Cerebellar nuclear complex (tissue), 1 donor: ENCODE measurements around the gene TOMM40.
A peak's percentile ranks its signal among the peaks of the same experiment; 100 is the strongest.
"Not testable (repeated sequence)": the region's sequence is repeated elsewhere in the genome, so short reads cannot be mapped to it uniquely, and the experiment has no call there.

ENCODE experiments used
- DNase-seq, 2 experiments: peaks; one replicate each; lab custom pipeline; 2025; lab: John Stamatoyannopoulos, UW

The TOMM40 gene

GRCh38 chr19:44891016-44891882 is at the start of gene TOMM40:
Gene TOMM40, plus strand, starts transcription at chr19:44891254. Its CDS starts 162 bp downstream, at chr19:44891416.
- peak in 1 of 2 experiments; percentile 99 for DNase-seq

- DNase-seq, result no peak
Measured at GRCh38 chr19:44845286-44845611, 45.8 kb upstream of the TOMM40 start.

- no peak for DNase-seq
Measured at GRCh38 chr19:44845612-44846454, 45.2 kb upstream of the TOMM40 start, which contains the start of gene NECTIN2. Gene NECTIN2, plus strand, starts transcription at chr19:44846297. Its CDS starts 229 bp downstream, at chr19:44846526.

- no peak for DNase-seq
Measured at GRCh38 chr19:44846455-44847143, 44.5 kb upstream of the TOMM40 start.

GRCh38 chr19:44847144-44848035 is 43.7 kb upstream of the TOMM40 start:
- DNase-seq, result no peak

- DNase-seq, result no peak
Measured at GRCh38 chr19:44848036-44848811, 42.8 kb upstream of the TOMM40 start.

GRCh38 chr19:44848812-44849447 is 42.1 kb upstream of the TOMM40 start:
- DNase-seq, result no peak

GRCh38 chr19:44850641-44851109 is 40.4 kb upstream of the TOMM40 start:
- DNase-seq, result no peak

GRCh38 chr19:44851427-44851826 is 39.6 kb upstream of the TOMM40 start:
- DNase-seq, result no peak

GRCh38 chr19:44855606-44856005 is 35.4 kb upstream of the TOMM40 start:
- DNase-seq, result no peak

GRCh38 chr19:44856421-44857083 is 34.5 kb upstream of the TOMM40 start:
- no peak for DNase-seq

GRCh38 chr19:44857837-44858236 is 33.2 kb upstream of the TOMM40 start:
- DNase-seq, result no peak

GRCh38 chr19:44861576-44861975 is 29.5 kb upstream of the TOMM40 start:
- not testable (repeated sequence) for DNase-seq

GRCh38 chr19:44863990-44864389 is 27.1 kb upstream of the TOMM40 start:
- no peak for DNase-seq

- no peak for DNase-seq
Measured at GRCh38 chr19:44865196-44865767, 25.8 kb upstream of the TOMM40 start.

GRCh38 chr19:44866664-44867063 is 24.4 kb upstream of the TOMM40 start:
- DNase-seq, result no peak

GRCh38 chr19:44867578-44867977 is 23.5 kb upstream of the TOMM40 start:
- no peak for DNase-seq

GRCh38 chr19:44869733-44870470 is 21.2 kb upstream of the TOMM40 start:
- DNase-seq, result no peak
